Stimulated activated CD8-positive, alpha-beta memory T cell treated with anti-CD3 and anti-CD28 coated beads, Interleukin-15, amount 100 ng/mL, for 4 hours (primary cell): Measurements from ENCODE around the gene HDDC2.

Experiments used
- DNase-seq, 2 donors: peaks; one replicate each; pipeline ENCODE4 v3.0.0-alpha.2; 2020; ENCODE audit warnings: low read depth in 2 of 2

HDDC2 gene

GRCh38 chr6:125233202-125233601 is 68.6 kb downstream of the HDDC2 start:
- DNase-seq, result no peak

- no peak for DNase-seq
These were observed 69.3 kb downstream of the HDDC2 start for GRCh38 chr6:125232466-125232865.

DNA sequence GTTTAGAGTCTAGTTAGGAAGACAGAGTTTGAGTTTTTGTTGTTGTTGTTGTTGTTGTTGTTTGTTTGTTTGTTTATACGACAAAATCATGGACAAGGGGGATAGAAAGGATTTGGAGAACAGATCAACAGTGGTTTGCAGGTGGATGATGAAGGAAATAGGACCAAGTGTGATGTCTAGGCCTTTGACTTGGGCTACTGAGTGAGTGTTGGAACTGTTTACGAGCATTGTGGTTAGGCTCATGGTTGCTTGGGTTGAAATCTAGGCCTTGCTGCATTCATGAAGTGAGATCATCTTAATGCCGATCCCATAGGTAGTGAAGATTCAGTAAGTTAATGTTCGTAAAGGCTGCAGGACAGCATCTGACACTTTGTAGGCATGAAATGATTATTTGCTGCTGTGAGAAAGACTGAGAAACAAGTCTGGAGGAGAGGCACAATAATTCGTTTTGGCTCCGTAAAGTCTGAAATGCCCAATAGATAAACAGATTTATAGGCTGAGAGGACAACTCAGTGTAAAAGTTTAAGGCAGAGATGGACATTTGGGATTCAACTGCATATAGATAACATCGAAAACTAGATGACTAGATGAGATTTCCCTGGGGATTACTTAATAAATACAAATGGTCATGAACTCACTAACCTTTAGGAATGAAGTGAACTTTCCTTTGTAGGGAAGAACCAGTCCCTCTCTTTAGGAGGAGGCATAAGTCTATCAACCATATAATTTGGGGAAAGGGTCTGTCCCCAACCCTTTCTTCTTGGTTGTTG is 70.0 kb downstream of the HDDC2 start:
- DNase-seq, result no peak

DNA sequence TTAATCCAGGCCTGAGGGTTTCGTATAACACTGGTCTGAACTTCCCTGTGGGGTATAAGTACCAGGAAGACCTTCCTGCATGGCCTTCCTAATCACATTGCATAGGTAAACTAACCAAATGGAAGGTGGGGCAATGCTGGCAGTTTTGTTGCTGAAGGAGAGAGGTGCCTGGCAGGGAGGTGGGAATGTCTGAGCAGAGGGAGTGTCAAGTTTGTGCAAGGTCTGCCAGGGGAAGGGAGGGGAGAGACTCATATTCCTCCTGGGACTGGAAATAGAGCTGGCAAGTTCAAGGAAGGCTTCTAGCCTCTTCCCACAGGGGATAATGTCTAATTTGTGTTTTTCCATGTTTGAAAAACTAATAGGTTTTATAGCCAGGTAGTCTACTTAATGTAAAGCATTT is 70.6 kb downstream of the HDDC2 start:
- DNase-seq, result no peak

DNA sequence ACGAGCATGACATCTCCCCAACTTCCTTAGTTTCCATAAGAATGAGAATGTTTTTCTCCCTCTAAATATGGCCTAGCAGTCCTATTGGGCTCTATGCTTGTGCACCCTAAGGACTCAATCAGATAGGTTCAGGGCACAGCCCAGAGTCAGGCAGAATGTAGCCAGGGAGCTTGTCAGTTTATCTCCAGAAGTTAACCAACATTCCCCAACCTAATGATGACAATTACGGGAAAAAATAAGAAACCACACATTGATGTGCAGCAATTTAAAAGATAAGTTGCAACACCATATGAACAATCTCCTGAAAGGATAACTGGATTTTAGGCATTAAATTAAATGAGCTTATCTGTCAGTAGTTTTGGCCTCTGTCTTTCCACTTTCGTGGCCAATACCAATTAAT is 71.1 kb downstream of the HDDC2 start:
- DNase-seq, result no peak

DNA sequence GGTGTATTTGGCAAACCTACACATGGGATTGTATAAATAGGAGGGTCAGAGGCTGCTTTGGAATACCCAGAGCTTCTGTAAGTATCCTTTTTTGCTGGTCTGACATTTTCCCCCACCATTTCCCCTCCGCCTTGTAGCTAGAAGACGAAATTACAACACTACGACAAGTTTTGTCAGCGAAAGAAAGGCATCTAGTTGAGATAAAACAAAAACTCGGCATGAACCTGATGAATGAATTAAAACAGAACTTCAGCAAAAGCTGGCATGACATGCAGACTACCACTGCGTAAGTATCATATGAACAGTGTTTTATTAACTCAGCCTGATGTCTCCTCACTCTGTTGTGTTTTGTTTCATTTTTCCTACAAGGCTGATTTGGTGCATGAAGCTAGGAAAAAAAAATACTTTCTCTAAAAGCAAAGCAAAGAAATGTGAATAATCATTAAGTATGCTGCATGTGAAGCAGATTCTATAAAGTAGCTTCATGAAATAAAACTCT is 72.7 kb downstream of the HDDC2 start:
- no peak for DNase-seq

DNA sequence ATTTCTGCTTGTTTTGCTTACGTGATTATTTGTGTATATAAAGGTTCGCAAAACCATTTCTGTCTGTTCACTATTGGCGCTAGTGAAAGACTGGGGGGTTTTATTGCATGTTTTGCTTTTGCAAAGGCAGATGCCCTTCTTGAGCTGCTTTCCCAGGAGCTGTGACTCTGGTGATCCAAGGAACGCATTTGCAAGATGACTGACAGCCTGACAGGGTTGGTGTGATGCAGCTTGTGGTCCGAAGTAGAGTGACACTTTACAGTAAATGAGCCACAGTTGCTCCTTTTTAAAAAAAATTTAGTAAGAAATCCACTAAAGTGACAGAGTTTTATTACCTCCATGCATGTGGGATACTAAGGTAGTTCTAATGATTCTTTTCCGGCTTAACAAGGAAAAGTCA is 74.5 kb downstream of the HDDC2 start:
- no peak for DNase-seq
